ENCODE measurements around the gene COL6A3.

The COL6A3 gene

GRCh38 chr2:237413777-237414661 is at the start of gene COL6A3:
COL6A3 (minus strand) TSS chr2:237414164; CDS start chr2:237396817, 17,347 bp downstream.
- DNase-seq (ENCODE audit: low spot score): no peak

- no peak for DNase-seq (ENCODE audit: low spot score)
Measured at GRCh38 chr2:237459741-237460174, 45.8 kb upstream of the COL6A3 start.

GRCh38 chr2:237459226-237459625 is 45.3 kb upstream of the COL6A3 start:
- DNase-seq (ENCODE audit: low spot score): no peak

- DNase-seq (ENCODE audit: low spot score): no peak
Measured at GRCh38 chr2:237458519-237458918, 44.6 kb upstream of the COL6A3 start.

DNA sequence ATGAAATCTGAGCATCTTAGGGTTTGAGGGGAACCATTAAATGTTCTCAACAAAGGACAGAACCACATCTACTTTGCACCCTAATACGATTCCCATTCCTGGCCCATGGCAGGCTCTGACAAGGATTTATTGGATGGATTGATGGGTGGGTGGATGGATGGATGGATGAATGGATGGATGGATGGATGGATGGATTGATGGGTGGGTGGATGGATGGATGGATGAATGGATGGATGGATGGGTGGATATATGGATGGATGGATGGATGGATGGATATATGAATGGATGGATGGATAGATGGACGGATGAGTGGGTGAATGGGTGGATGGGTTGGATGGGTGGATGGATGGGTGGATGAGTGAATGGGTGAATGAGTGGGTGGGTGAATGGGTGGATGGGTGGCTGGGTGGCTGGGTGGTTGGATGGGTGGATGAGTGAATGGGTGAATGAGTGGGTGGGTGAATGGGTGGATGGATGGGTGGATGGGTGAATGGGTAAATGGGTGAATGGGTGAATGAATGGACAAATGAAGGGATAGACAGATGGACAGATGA is 43.5 kb upstream of the COL6A3 start:
- no peak for DNase-seq (ENCODE audit: low spot score)

GRCh38 chr2:237456200-237456843 is 42.4 kb upstream of the COL6A3 start:
- DNase-seq (ENCODE audit: low spot score): no peak

DNA sequence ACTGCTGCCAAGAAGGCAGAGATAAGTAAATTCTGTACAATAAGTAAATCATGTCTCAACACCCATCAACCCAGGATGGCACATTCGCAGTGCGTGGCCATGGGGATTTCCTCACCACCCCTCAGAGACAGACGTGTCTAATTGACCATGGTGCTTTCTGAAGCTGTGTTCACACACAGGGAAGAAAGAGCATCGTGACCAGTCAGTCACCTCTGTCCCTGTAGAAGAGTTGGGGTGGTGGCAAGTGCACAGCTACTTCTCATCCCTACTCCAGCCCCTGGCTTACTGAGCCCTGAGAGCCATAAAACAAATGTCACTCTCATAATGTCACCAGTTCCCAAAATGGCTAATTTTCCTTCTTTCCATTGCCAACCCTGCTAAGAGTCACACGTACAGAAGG is 41.8 kb upstream of the COL6A3 start:
- no peak for DNase-seq (ENCODE audit: low spot score)

DNA sequence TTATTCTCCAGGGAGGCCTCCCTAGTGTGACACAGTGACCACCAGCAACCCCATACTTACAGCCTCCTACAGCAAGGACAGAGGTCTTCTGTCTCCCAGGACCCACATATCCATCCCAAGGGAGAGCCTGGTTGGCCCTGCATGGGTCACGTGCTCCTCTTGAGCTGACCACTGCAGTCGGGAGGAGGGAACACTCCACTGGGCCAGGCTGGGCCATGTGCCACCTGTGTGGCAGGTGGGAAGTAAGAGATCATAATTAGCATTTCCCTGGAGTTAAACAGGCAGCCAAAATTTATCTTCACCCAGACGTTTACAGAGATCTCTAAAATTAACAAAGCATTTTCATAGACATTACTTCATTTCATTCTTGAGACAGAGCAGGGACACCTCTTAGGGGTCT is 39.7 kb upstream of the COL6A3 start:
- DNase-seq (ENCODE audit: low spot score): no peak

- DNase-seq (ENCODE audit: low spot score): no peak
Measured at GRCh38 chr2:237452861-237453260, 38.9 kb upstream of the COL6A3 start.

DNA sequence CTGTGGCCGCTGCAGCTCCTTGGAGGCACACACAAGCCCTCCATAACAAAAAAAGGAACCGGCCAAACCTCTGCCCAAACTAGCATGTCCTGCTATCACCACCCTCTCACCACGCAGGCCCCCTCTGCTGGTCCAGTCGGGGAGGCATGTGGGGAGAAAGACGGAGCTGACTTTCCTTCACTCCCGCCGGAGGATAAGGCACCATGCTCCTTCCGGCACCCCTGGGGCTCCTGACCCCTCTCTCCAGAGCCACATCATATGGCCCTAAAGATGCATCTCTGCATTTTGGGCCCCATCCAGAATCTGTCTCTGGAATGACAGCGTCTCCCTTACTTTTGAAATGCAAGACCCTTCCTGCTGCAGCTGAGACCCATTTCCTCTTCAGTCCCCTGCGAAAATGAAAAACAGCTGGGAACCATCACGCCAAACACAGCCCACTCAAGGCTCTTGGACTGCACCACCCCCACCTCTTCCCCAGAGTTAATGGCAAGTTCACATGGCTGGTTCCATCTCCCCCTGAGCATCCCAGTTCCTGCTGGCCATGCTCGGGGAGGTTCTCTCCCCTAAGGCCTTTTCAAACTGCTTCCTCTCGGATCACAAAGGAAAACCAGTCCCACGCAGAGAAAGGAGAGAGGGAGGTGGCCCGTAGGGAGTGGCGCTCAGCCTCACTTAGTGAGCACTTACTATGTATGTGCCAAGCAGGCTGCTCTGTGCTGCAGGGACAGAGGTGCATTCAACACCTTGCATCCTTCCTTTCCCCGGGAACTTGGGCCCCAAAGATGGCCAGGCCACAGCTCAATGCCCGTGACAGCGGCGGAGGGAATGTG is 37.9 kb upstream of the COL6A3 start:
- no peak for DNase-seq (ENCODE audit: low spot score)

- no peak for DNase-seq (ENCODE audit: low spot score)
Measured at GRCh38 chr2:237450583-237450982, 36.6 kb upstream of the COL6A3 start.

DNA sequence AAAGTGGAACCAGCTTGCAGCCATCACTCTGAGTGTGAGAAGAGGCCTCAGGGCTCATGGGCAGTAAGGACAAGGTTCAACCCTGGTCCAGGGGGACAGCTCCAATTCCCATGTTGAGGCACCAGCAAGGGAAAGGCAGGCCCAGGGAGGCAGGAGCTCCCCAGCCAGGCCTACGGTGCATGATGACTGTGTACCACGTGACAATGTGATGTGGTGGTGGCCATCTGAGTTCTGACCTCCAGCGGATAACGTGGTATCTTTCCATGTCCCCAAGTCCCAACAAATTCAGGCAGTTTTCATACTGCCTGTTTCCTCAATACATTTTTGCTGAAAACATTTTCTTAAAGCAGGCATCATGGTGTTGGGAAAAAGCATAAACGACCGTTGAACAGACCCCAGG is 36.1 kb upstream of the COL6A3 start:
- DNase-seq (ENCODE audit: low spot score): no peak

GRCh38 chr2:237449193-237449881 is 35.4 kb upstream of the COL6A3 start:
- DNase-seq (ENCODE audit: low spot score): peak; percentile 84

GRCh38 chr2:237448626-237449025 is 34.7 kb upstream of the COL6A3 start:
- no peak for DNase-seq (ENCODE audit: low spot score)

DNA sequence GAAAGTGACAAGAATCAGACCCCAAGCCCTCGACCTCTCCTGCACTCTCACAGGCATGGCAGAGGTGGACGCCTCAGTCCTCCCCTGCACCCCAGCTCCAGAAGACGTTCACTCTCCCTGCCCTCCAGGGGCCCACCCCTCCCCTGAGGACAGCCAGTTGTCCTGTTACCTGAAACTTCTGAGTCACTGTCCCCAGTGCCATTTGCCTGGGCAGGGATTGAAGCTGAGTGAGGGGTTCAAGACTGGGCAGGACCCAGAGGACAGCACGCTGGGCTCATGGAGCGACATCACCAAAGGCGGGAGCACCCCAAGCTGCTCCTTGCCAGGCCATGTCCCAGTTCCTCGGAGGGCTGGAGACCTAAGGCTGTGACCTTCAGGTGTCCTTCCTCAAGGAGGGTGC is 34.2 kb upstream of the COL6A3 start:
- no peak for DNase-seq (ENCODE audit: low spot score)

DNA sequence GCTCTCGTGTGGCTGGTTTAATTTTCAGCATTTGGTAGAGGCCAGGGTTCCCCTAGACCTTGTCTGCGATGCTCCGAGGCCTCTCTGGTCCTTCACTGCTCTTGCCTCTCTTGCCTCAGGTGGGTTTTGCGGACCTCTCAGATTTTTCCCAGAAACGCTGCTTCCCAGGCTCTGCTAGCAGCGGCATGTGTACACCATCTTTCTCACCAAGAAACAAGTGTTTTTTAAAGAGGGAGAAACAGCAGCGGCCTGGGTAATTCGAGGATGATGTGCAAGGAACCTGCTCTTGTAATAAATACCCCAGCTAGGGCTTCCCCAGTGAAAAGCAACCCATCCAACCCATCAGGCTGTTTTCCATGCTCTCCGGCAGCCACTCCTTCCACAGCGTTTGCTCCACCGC is 33.5 kb upstream of the COL6A3 start:
- no peak for DNase-seq (ENCODE audit: low spot score)

DNA sequence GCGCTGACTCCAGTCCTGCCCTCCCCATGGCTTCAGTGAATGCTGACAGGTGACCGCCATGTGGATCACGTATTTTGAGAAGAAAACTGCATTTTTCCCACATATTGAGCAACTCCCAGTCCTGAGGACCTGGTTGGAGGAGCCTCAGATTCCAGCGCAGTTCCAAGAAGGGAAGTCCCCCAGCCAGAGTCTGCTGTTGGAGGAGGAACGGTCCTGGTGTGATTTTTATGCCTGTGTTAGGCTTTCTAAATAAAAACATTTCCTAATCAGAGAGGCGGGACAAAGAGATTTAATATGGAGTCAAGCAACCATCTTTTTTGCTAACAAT is 32.3 kb upstream of the COL6A3 start:
- no peak for DNase-seq (ENCODE audit: low spot score)

- DNase-seq (ENCODE audit: low spot score): no peak
Measured at GRCh38 chr2:237445611-237446337, 31.8 kb upstream of the COL6A3 start.

DNA sequence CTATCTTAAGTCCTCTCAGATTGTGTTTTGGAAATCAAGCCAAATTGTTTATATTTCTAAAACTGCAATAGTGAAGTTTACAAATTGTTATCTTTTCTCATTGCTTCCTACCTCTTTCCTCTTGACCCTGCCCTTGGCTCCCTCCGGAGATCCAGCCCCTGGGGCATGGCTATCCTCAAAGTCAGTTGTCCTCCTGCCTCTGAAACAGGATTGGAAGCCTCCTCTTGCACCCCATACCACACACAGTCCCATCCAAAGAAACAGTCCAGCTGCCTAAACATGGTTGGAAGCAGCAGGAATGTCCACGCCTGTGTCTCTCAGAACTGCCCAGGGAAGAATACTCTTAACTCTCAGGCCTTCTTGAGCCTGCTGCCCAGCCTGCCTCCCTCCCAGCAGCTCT is 30.1 kb upstream of the COL6A3 start:
- no peak for DNase-seq (ENCODE audit: low spot score)

- DNase-seq (ENCODE audit: low spot score): peak; percentile 40
Measured at GRCh38 chr2:237441605-237442274, 27.8 kb upstream of the COL6A3 start.
